PC-3 (cell line): ENCODE measurements around the gene PI4KA. TPM values are rescaled to one million over a fixed set of nuclear protein-coding genes. Genes with fewer than 3 reads are reported as not detected.

Experiments
- ATAC-seq: fragments of 200-7000 bp; cut with Tn5 transposase; 2 replicates; pipeline ENCODE4 v1.9.1; 2020; ENCODE audit warnings: mild to moderate bottlenecking, moderate library complexity
- BruUV-seq: library from RNA; stranded (reverse); fragments of 400-500 nt; replicated peaks from 2 replicates; lab custom pipeline; 2021; lab: Mats Ljungman, UMichigan
- CTCF ChIA-PET: fragments of 300-600 bp; sonication (Branson Sonifier 250); formaldehyde crosslinking; loops from one replicate; lab custom pipeline; 2022; ENCODE audit warnings: antibody characterized with exemption; lab: Charles Lee
- POLR2A ChIA-PET: fragments of 300-600 bp; sonication (Branson Sonifier 250); formaldehyde crosslinking; loops from one replicate; lab custom pipeline; 2022; ENCODE audit warnings: antibody characterized with exemption; ENCODE audit not compliant: unreplicated experiment; lab: Charles Lee
- DNase-seq: peaks from one replicate; pipeline ENCODE4 v3.0.0-alpha.2; 2015
- H2AFZ ChIP-seq: fragments of 300-600 bp; sonication (generic); 2 replicates; pipeline ENCODE4 v1.6.0; 2016; ENCODE audit warnings: antibody characterized with exemption, low read length
- H3F3A ChIP-seq: fragments of 300-600 bp; sonication (generic); one replicate; pipeline ENCODE4 v1.6.0; 2017; ENCODE audit warnings: antibody characterized with exemption, low read length, control low read depth, mild to moderate bottlenecking; ENCODE audit not compliant: unreplicated experiment
- H3K27ac ChIP-seq: fragments of 300-600 bp; sonication (generic); 2 replicates; pipeline ENCODE4 v1.5.1; 2016; ENCODE audit warnings: mild to moderate bottlenecking, low read length
- H3K27me3 ChIP-seq: fragments of 300-600 bp; sonication (generic); 2 replicates; pipeline ENCODE4 v1.6.1; 2016; ENCODE audit warnings: low read length, mixed read lengths
- H3K36me3 ChIP-seq: fragments of 300-600 bp; sonication (generic); 2 replicates; pipeline ENCODE4 v1.6.1; 2016; ENCODE audit warnings: low read depth, mixed run types, low read length, mixed read lengths
- H3K4me1 ChIP-seq: fragments of 300-600 bp; sonication (generic); 2 replicates; pipeline ENCODE4 v1.5.1; 2016; ENCODE audit warnings: low read length; ENCODE audit not compliant: insufficient read depth
- H3K4me2 ChIP-seq: fragments of 300-600 bp; sonication (generic); 2 replicates; pipeline ENCODE4 v1.6.0; 2016; ENCODE audit warnings: low read length
- H3K4me3 ChIP-seq: fragments of 300-600 bp; sonication (generic); 2 replicates; pipeline ENCODE4 v1.5.1; 2016; ENCODE audit warnings: mild to moderate bottlenecking, low read length, mixed read lengths
- H3K79me2 ChIP-seq: fragments of 300-600 bp; sonication (generic); 2 replicates; pipeline ENCODE4 v1.6.1; 2017; ENCODE audit warnings: low read length, mixed read lengths
- H3K9ac ChIP-seq: fragments of 300-600 bp; sonication (generic); 2 replicates; pipeline ENCODE4 v1.6.0; 2016; ENCODE audit warnings: mild to moderate bottlenecking, low read length
- H3K9me2 ChIP-seq: fragments of 300-600 bp; sonication (generic); replicated peaks from 2 replicates; pipeline ENCODE4 v1.6.1; 2016; ENCODE audit warnings: mixed run types, low read length, mixed read lengths
- H3K9me3 ChIP-seq: fragments of 300-600 bp; sonication (generic); 2 replicates; pipeline ENCODE4 v1.6.1; 2016; ENCODE audit warnings: low read length, mixed read lengths
- H4K20me1 ChIP-seq: fragments of 300-600 bp; sonication (generic); 2 replicates; pipeline ENCODE4 v1.6.1; 2016; ENCODE audit warnings: low read length, mixed read lengths
- EZH2 ChIP-seq: fragments of 300-600 bp; sonication (generic); IDR thresholded peaks from one replicate; pipeline ENCODE4 v1.6.1; 2017; ENCODE audit warnings: antibody characterized with exemption, mild to moderate bottlenecking, low read length; ENCODE audit not compliant: unreplicated experiment
- EZH2phosphoT487 ChIP-seq: fragments of 300-600 bp; sonication (generic); IDR thresholded peaks from 2 replicates; pipeline ENCODE4 v1.6.1; 2018; ENCODE audit warnings: mild to moderate bottlenecking, antibody characterized with exemption, low read length, borderline replicate concordance
- intact Hi-C: fragments of 100-400 bp; cut with micrococcal nuclease; formaldehyde crosslinking; loops from 2 replicates; pipeline ENCODE4 v1.9.0; 2023
- total RNA-seq: library from RNA; depleted of rRNA; stranded (reverse); fragments of >200 nt; gene quantifications from 2 replicates; pipeline ENCODE4 v1.2.3, GENCODE V29; 2014
- TF ChIP-seq, protein P1 (sequence below): fragments of 300-600 bp; sonication (generic); conservative IDR thresholded peaks from 2 replicates; pipeline ENCODE4 v1.5.1; 2017; ENCODE audit warnings: antibody characterized with exemption, low read depth, mild to moderate bottlenecking, low read length

Gene PI4KA
- total RNA-seq, 1 experiment from 2014 or later, result 39.7 TPM

DNA sequence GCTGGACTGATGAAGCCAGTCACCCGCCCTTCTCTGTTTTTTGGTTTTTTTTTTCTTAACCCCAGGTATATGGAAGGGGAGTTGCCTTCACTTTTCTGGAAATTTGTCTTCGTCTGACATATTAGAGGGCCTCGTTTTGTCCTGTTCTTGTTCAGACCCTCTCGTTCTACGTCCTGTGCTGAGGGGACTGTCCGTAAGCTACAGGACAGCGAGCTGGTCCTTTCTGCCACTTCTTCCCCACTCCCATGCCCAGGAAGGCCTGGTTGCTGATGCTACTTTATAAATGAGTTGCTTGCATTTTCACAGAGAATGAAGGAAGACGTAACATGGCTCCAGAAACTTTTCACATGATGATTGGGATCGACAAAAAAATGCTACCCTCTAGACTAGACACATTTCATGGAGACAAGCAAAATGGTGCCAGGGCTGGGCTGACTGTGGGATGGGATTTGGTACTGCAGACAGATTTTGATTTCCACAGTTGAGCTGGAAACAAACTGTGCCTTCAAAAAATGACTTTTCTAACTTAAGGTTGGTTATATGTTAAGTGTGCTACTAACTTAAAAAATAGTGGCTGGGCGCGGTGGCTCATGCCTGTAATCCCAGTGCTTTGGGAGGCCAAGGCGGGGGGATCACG lies 31.4 kb upstream of the PI4KA start:
- Histone ChIP-seq H3K9ac (no peak overlapping the region), H2AFZ (no peak overlapping the region), H4K20me1 (no peaks in the 10 kb centered on the region), H3K4me3 (no peak overlapping the region), H3K4me2 (no peak overlapping the region), H3F3A (no peaks in the 10 kb centered on the region), H3K79me2 (no peaks in the 10 kb centered on the region), H3K27ac (no peak overlapping the region), H3K36me3 (no peaks in the 10 kb centered on the region), H3K9me3 (no peaks in the 10 kb centered on the region), H3K27me3 (no peaks in the 10 kb centered on the region), H3K9me2 (no peaks in the 10 kb centered on the region), H3K4me1 (peaks cover 13% of the 10 kb centered on the region)
- TF ChIP-seq EZH2, result no peak
- TF ChIP-seq EZH2phosphoT487, result no peak
- TF ChIP-seq, protein P1, sequence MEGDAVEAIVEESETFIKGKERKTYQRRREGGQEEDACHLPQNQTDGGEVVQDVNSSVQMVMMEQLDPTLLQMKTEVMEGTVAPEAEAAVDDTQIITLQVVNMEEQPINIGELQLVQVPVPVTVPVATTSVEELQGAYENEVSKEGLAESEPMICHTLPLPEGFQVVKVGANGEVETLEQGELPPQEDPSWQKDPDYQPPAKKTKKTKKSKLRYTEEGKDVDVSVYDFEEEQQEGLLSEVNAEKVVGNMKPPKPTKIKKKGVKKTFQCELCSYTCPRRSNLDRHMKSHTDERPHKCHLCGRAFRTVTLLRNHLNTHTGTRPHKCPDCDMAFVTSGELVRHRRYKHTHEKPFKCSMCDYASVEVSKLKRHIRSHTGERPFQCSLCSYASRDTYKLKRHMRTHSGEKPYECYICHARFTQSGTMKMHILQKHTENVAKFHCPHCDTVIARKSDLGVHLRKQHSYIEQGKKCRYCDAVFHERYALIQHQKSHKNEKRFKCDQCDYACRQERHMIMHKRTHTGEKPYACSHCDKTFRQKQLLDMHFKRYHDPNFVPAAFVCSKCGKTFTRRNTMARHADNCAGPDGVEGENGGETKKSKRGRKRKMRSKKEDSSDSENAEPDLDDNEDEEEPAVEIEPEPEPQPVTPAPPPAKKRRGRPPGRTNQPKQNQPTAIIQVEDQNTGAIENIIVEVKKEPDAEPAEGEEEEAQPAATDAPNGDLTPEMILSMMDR, result no peak
- ChIA-PET POLR2A (no interaction called here), CTCF (no interaction called here)
- ATAC-seq (no peak), DNase-seq (no peak)
- no TSS peak for BruUV-seq
- intact Hi-C loops, result loop anchor here (5.0 kb wide), 1 partner anchor 62 kb away; no protein-coding TSS in a partner anchor

DNA sequence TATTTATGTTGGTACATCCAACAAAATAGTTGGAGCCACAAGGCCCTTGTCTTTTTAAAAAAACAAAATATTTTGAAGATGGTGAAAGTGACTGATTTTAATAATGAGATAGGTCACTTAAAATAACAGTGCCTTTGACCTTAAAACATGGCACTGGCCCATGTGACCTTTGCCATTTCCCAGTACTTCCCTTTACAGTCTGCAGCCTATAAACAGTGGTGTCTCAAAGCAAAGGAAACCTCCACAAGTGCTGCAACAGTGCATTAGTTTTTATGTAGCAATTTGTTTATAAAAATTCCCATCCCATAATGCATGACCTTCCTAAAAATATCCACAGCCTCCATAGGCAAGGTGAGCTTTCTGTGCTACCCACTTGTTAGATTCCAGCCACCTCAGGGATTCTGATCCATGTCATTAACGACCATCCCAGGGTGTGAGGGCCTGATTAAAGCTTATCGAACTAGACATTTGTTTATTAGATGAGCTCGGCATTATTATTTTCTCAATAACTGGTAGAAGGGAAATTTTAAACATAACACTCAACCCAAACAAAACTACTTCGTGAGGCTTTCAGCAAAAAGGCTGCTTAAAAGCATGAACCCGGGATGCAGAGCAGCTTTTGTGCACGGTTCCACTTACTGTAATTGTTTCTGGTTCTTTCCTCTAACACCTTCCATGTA lies 30.6 kb upstream of the PI4KA start:
- Histone ChIP-seq H3K27ac (no peak overlapping the region), H3K4me2 (no peak overlapping the region), H3K79me2 (no peaks in the 10 kb centered on the region), H2AFZ (no peak overlapping the region), H3K4me3 (no peak overlapping the region), H3K9me3 (no peaks in the 10 kb centered on the region), H3K27me3 (no peaks in the 10 kb centered on the region), H3K9ac (no peak overlapping the region), H3K36me3 (no peaks in the 10 kb centered on the region), H3K4me1 (peaks cover 13% of the 10 kb centered on the region), H4K20me1 (no peaks in the 10 kb centered on the region), H3F3A (no peaks in the 10 kb centered on the region), H3K9me2 (no peaks in the 10 kb centered on the region)
- TF ChIP-seq EZH2phosphoT487, result no peak
- TF ChIP-seq EZH2, result no peak
- TF ChIP-seq, protein P1, result no peak
- POLR2A ChIA-PET, result no interaction called here
- no peak for DNase-seq
- no TSS peak for BruUV-seq
- CTCF ChIA-PET, result no interaction called here
- intact Hi-C loops, result loop anchor here (5.0 kb wide), 1 partner anchor 63 kb away; no protein-coding TSS in a partner anchor
- ATAC-seq, result no peak
